ENCODE results near the gene CD27.
A peak's percentile ranks its signal among the peaks of the same experiment; 100 is the strongest.
"Not testable (repeated sequence)": the region's sequence is repeated elsewhere in the genome, so short reads cannot be mapped to it uniquely, and the experiment has no call there.

The CD27 gene

GRCh38 chr12:6488240-6488639 is 43.5 kb downstream of the CD27 start:
- DNase-seq (ENCODE audit: low read depth in 2 of 2), result no peak

GRCh38 chr12:6489449-6489848 is 44.7 kb downstream of the CD27 start:
- no peak for DNase-seq (ENCODE audit: low read depth in 2 of 2)

- not testable (repeated sequence) for DNase-seq (ENCODE audit: low read depth in 2 of 2)
These were observed 45.9 kb downstream of the CD27 start for GRCh38 chr12:6490673-6491072.

- peak; percentile 95 to 98 for DNase-seq (ENCODE audit: low read depth in 2 of 2)
These were observed 48.2 kb downstream of the CD27 start, which contains the start of gene MRPL51 for GRCh38 chr12:6492838-6493496. TSS of gene MRPL51 (minus strand) at chr12:6493262. CDS start at chr12:6493136, 126 bp downstream.

- peak; percentile 90 to 93 for DNase-seq (ENCODE audit: low read depth in 2 of 2)
These were observed 48.9 kb downstream of the CD27 start, which contains the start of gene NCAPD2 for GRCh38 chr12:6493497-6494257. TSS of gene NCAPD2 (plus strand) at chr12:6494102. CDS start at chr12:6495099, 997 bp downstream.

GRCh38 chr12:6494258-6494743 is 49.5 kb downstream of the CD27 start:
- no peak for DNase-seq (ENCODE audit: low read depth in 2 of 2)

GRCh38 chr12:6494968-6495367 is 50.2 kb downstream of the CD27 start:
- DNase-seq (ENCODE audit: low read depth in 2 of 2), result no peak

GRCh38 chr12:6497291-6497690 is 52.5 kb downstream of the CD27 start:
- DNase-seq (ENCODE audit: low read depth in 2 of 2), result not testable (repeated sequence)

- DNase-seq (ENCODE audit: low read depth in 2 of 2), result no peak
These were observed 55.7 kb downstream of the CD27 start for GRCh38 chr12:6500466-6500865.

Measured in stimulated activated CD4-positive, alpha-beta T cell treated with anti-CD3 and anti-CD28 coated beads, Interleukin-12 subunit alpha, Interleukin-12 subunit beta, amount 100 ng/mL, for 24 hours (primary cell).